GM21526 (cell line): ENCODE results near the gene TEX12.
"Not testable (repeated sequence)": the region's sequence is repeated elsewhere in the genome, so short reads cannot be mapped to it uniquely, and the experiment has no call there.

Experiments used
- ATAC-seq: cut with Tn5 transposase; IDR thresholded peaks from one replicate; pipeline ENCODE4 v1.9.1; 2021; ENCODE audit warnings: moderate library complexity; ENCODE audit not compliant: unreplicated experiment, low FRiP score

The TEX12 gene

GRCh38 chr11:112167145-112167544 lies at the start of gene TEX12:
TSS of gene TEX12 (plus strand) at chr11:112167372. CDS start at chr11:112169269, 1,897 bp downstream.
- ATAC-seq: no peak

- ATAC-seq: no peak
Measured at GRCh38 chr11:112118176-112118575, 49.0 kb upstream of the TEX12 start.

- ATAC-seq: no peak
Measured at GRCh38 chr11:112121981-112122615, 45.1 kb upstream of the TEX12 start.

- no peak for ATAC-seq
Measured at GRCh38 chr11:112123129-112123528, 44.0 kb upstream of the TEX12 start.

GRCh38 chr11:112127056-112127455 lies 40.1 kb upstream of the TEX12 start:
- no peak for ATAC-seq

GRCh38 chr11:112128483-112129121 lies 38.6 kb upstream of the TEX12 start:
- ATAC-seq: no peak

- ATAC-seq: no peak
Measured at GRCh38 chr11:112129656-112130055, 37.5 kb upstream of the TEX12 start.

GRCh38 chr11:112132737-112133136 lies 34.4 kb upstream of the TEX12 start:
- no peak for ATAC-seq

- ATAC-seq: no peak
Measured at GRCh38 chr11:112134473-112134872, 32.7 kb upstream of the TEX12 start.

- ATAC-seq: no peak
Measured at GRCh38 chr11:112143597-112143996, 23.6 kb upstream of the TEX12 start.

GRCh38 chr11:112150517-112150916 lies 16.7 kb upstream of the TEX12 start:
- no peak for ATAC-seq

GRCh38 chr11:112156153-112156955 lies 10.8 kb upstream of the TEX12 start:
- ATAC-seq: no peak

- no peak for ATAC-seq
Measured at GRCh38 chr11:112156956-112157766, 10.0 kb upstream of the TEX12 start.

- ATAC-seq: no peak
Measured at GRCh38 chr11:112159098-112160065, 7.8 kb upstream of the TEX12 start.

- no peak for ATAC-seq
Measured at GRCh38 chr11:112160091-112160848, 6.9 kb upstream of the TEX12 start.

GRCh38 chr11:112161012-112161411 lies 6.2 kb upstream of the TEX12 start:
- no peak for ATAC-seq

- ATAC-seq: not testable (repeated sequence)
Measured at GRCh38 chr11:112162200-112162599, 5.0 kb upstream of the TEX12 start.

- ATAC-seq: no peak
Measured at GRCh38 chr11:112162761-112163546, 4.2 kb upstream of the TEX12 start.
